Right lobe of liver (tissue), 4 donors: ENCODE results near the gene GRIP1.

Experiments used
- POLR2A ChIP-seq: fragments of 450-650 bp; IDR thresholded peaks from one replicate; pipeline ENCODE4 v1.6.1; 2017; ENCODE audit warnings: antibody characterized with exemption, mild to moderate bottlenecking
- TF ChIP-seq, protein P1 (sequence below), 4 donors: fragments of 200-600 bp in 3 of 4; fragments of 450-650 bp in 1 of 4; IDR thresholded peaks; one replicate each; pipeline versions ENCODE4 v1.5.1 to v1.8.0; 2016 to 2022; ENCODE audit warnings: antibody characterized with exemption in 4 of 4, mild to moderate bottlenecking in 2 of 4
- donor health status: DM: no; HTN: no; CAD: no.
- donor health status: DM: no; HTN: no; CAD: no.
- donor health status: DM: no; HTN: yes; CAD: no.

GRCh38 chr12:66587912-66588311 lies 91.0 kb downstream of the GRIP1 start:
- TF ChIP-seq, protein P1, sequence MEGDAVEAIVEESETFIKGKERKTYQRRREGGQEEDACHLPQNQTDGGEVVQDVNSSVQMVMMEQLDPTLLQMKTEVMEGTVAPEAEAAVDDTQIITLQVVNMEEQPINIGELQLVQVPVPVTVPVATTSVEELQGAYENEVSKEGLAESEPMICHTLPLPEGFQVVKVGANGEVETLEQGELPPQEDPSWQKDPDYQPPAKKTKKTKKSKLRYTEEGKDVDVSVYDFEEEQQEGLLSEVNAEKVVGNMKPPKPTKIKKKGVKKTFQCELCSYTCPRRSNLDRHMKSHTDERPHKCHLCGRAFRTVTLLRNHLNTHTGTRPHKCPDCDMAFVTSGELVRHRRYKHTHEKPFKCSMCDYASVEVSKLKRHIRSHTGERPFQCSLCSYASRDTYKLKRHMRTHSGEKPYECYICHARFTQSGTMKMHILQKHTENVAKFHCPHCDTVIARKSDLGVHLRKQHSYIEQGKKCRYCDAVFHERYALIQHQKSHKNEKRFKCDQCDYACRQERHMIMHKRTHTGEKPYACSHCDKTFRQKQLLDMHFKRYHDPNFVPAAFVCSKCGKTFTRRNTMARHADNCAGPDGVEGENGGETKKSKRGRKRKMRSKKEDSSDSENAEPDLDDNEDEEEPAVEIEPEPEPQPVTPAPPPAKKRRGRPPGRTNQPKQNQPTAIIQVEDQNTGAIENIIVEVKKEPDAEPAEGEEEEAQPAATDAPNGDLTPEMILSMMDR (IDR thresholded peaks at IDR 0.05): no peak
- TF ChIP-seq POLR2A: no peak
